ENCODE results near the gene LRMDA.

- TF ChIP-seq, protein P1, sequence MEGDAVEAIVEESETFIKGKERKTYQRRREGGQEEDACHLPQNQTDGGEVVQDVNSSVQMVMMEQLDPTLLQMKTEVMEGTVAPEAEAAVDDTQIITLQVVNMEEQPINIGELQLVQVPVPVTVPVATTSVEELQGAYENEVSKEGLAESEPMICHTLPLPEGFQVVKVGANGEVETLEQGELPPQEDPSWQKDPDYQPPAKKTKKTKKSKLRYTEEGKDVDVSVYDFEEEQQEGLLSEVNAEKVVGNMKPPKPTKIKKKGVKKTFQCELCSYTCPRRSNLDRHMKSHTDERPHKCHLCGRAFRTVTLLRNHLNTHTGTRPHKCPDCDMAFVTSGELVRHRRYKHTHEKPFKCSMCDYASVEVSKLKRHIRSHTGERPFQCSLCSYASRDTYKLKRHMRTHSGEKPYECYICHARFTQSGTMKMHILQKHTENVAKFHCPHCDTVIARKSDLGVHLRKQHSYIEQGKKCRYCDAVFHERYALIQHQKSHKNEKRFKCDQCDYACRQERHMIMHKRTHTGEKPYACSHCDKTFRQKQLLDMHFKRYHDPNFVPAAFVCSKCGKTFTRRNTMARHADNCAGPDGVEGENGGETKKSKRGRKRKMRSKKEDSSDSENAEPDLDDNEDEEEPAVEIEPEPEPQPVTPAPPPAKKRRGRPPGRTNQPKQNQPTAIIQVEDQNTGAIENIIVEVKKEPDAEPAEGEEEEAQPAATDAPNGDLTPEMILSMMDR (optimal IDR thresholded peaks at IDR 0.05 in 1 of 3, IDR thresholded peaks at IDR 0.05 in 1 of 3, conservative IDR thresholded peaks at IDR 0.05 in 1 of 3; ENCODE audit: extremely low read depth in 1 of 3, insufficient read depth in 2 of 3, low read length in 3 of 3), result no peak
- TF ChIP-seq EZH2 (IDR thresholded peaks at IDR 0.05; ENCODE audit: low read length), result no peak
Measured at GRCh38 chr10:75818552-75818951, 387.1 kb downstream of the LRMDA start.

All from keratinocyte (primary cell).